ENCODE data around the gene HEPN1. TPM values are rescaled to one million over a fixed set of nuclear protein-coding genes. Genes with fewer than 3 reads are reported as not detected.

Gene HEPN1
- total and polyA plus RNA-seq, 2 of the 8 experiments (the other 6 are each of a cell fraction or from before 2014, with no cell fraction given), result not detected

GRCh38 chr11:124946735-124947141 is 27.7 kb downstream of the HEPN1 start:
- no peak overlapping the region for H3K27ac ChIP-seq (ENCODE audit: low read depth, low read length)
- H3K23ac ChIP-seq (ENCODE audit: insufficient read length), result no peak overlapping the region
- H3K79me1 ChIP-seq (ENCODE audit: low read depth, low read length), result no peaks in the 10 kb centered on the region
- no peak overlapping the region for H2BK120ac ChIP-seq (replicated peaks; ENCODE audit: low read depth, low read length)
- H4K91ac ChIP-seq (replicated peaks; ENCODE audit: insufficient read length, low read length), result no peak overlapping the region
- WGBS, 2 experiments (ENCODE audit: extremely low coverage in 1 of 2, insufficient coverage in 1 of 2, insufficient read length in 1 of 2, insufficient replicate concordance in 2 of 2, low coverage in 1 of 2, low lambda C conversion rate in 2 of 2, missing lambda C conversion rate in 1 of 2), result 83% methylated on average over 2 of the region's 2 CpGs; no CpG with 5 or more reads in 1 of the 2 experiments
- H3K56ac ChIP-seq (replicated peaks; ENCODE audit: insufficient read length, low read depth, low read length), result no peak overlapping the region
- TF ChIP-seq CTCF (IDR thresholded peaks at IDR 0.05; ENCODE audit: control extremely low read depth in 1 of 3, insufficient read depth in 1 of 3, low read depth in 1 of 3, low read length in 3 of 3) (no peak), CBX5 (IDR thresholded peaks at IDR 0.05; ENCODE audit: low read depth, low read length) (no peak), SRF (IDR thresholded peaks at IDR 0.05; ENCODE audit: low read depth, low read length) (no peak), PHF8 (conservative IDR thresholded peaks at IDR 0.05; ENCODE audit: low read depth, low read length) (no peak), RAD21 (IDR thresholded peaks at IDR 0.05 in 1 of 2, conservative IDR thresholded peaks at IDR 0.05 in 1 of 2; ENCODE audit: low read depth in 2 of 2, low read length in 2 of 2) (no peak), EGR1 (IDR thresholded peaks at IDR 0.05; ENCODE audit: borderline replicate concordance, low read depth, low read length) (no peak), ZNF274 (IDR thresholded peaks at IDR 0.05; ENCODE audit: borderline replicate concordance, extremely low read depth, low read length) (no peak), SUZ12 (IDR thresholded peaks at IDR 0.05; ENCODE audit: low read length) (no peak), BCL11A (IDR thresholded peaks at IDR 0.05; ENCODE audit: low read depth in 2 of 2, low read length in 2 of 2) (no peak), FOSL1 (IDR thresholded peaks at IDR 0.05; ENCODE audit: insufficient read depth, low read depth, low read length) (no peak), ATF3 (IDR thresholded peaks at IDR 0.05; ENCODE audit: insufficient read depth, low read depth, low read length) (no peak)
- H2BK15ac ChIP-seq (ENCODE audit: low read length), result no peak overlapping the region
- no peak overlapping the region for H2BK20ac ChIP-seq (ENCODE audit: low read length)
- H4K5ac ChIP-seq (ENCODE audit: insufficient read length, low read depth, low read length), result no peak overlapping the region
- no peak overlapping the region for H2AFZ ChIP-seq (ENCODE audit: low read length)
- ChIA-PET CTCF (ENCODE audit: partially characterized antibody) (no interaction called here), POLR2A (ENCODE audit: partially characterized antibody) (no interaction called here)
- DNase-seq (ENCODE audit: low read depth in 1 of 2, low spot score in 2 of 2), result no peak
- H3K4ac ChIP-seq (replicated peaks; ENCODE audit: insufficient read length, low read depth, low read length), result no peak overlapping the region
- H3K23me2 ChIP-seq (ENCODE audit: low read depth, low read length), result peaks cover 2% of the 10 kb centered on the region; the same call in 1 of the 2 replicates
- FAIRE-seq, result no peak
- no peak overlapping the region for H3K9ac ChIP-seq (replicated peaks in 1 of 4; ENCODE audit: extremely low read depth in 1 of 4, low read depth in 3 of 4, low read length in 3 of 4)
- H4K8ac ChIP-seq (ENCODE audit: extremely low read depth, insufficient read depth, low read length), result no peak overlapping the region
- H3K4me2 ChIP-seq (ENCODE audit: insufficient read depth in 1 of 2, low read depth in 2 of 2, low read length in 2 of 2), result no peak overlapping the region
- no peak overlapping the region for H3K18ac ChIP-seq (ENCODE audit: extremely low read depth, low read length)
- H2BK5ac ChIP-seq (ENCODE audit: low read depth, low read length), result no peak overlapping the region
- 0 out of 7 replicates have a peak, but pooled peaks cover 0 to 3% (median 0%) of the 10 kb centered on the region in 4 experiments for H3K27me3 ChIP-seq (replicated peaks in 1 of 4; ENCODE audit: control insufficient read depth in 3 of 4, extremely low read depth in 1 of 4, insufficient read depth in 3 of 4, low read length in 3 of 4)
- H3K9me3 ChIP-seq (ENCODE audit: insufficient read depth in 2 of 2, low read depth in 1 of 2, low read length in 1 of 2), result no peaks in the 10 kb centered on the region
- H3K36me3 ChIP-seq (ENCODE audit: control insufficient read depth in 2 of 4, insufficient read depth in 4 of 4, low read length in 3 of 4), result no peaks in the 10 kb centered on the region
- H3K4me1 ChIP-seq (replicated peaks in 1 of 4; ENCODE audit: control insufficient read depth in 3 of 4, insufficient read depth in 4 of 4, low read length in 3 of 4), result no peaks in the 10 kb centered on the region
- no peaks in the 10 kb centered on the region for H4K20me1 ChIP-seq (replicated peaks in 1 of 2; ENCODE audit: control insufficient read depth in 1 of 2, insufficient read depth in 2 of 2, low read length in 2 of 2)
- no peak overlapping the region for H3K14ac ChIP-seq (ENCODE audit: insufficient read length)
- no peak overlapping the region for H2AK5ac ChIP-seq (ENCODE audit: low read depth, low read length)
- H3K79me2 ChIP-seq (ENCODE audit: control insufficient read depth in 1 of 2, insufficient read depth in 2 of 2, low read length in 2 of 2), result no peaks in the 10 kb centered on the region
- no peak overlapping the region for H3K4me3 ChIP-seq (ENCODE audit: extremely low read depth in 1 of 4, insufficient read depth in 2 of 4, low read depth in 3 of 4, low read length in 4 of 4)
- H2BK12ac ChIP-seq (ENCODE audit: low read depth, low read length), result no peak overlapping the region
